ENCODE data around the gene WIPI1.
"Not testable (repeated sequence)": the region's sequence is repeated elsewhere in the genome, so short reads cannot be mapped to it uniquely, and the experiment has no call there.

Gene WIPI1

DNA sequence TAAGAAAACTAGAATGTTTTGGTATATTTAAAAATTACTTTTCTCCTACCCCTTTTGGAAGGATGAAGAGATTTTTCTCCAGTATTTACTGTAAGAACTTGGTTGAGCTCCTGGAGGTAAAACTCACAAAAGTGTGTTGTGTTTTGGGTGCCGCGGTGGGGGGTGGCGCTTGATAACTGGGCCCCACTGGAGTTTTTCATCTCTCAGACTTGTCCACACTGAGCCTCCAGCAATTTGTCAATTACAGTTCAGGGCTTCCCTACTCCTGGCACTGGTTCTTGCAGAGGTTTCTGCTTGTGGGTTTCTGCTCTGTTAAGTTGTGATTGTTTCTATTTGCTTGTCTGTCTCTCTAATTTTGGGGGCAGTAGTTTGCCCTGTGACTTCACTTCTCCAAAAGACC, 40.0 kb downstream of the WIPI1 start:
- H3K9ac ChIP-seq (ENCODE audit: low read length): no peak overlapping the region
- H3K27ac ChIP-seq (ENCODE audit: low read length): no peak overlapping the region
- no peaks in the 10 kb centered on the region for H3K9me3 ChIP-seq (ENCODE audit: insufficient read depth, low read length)

DNA sequence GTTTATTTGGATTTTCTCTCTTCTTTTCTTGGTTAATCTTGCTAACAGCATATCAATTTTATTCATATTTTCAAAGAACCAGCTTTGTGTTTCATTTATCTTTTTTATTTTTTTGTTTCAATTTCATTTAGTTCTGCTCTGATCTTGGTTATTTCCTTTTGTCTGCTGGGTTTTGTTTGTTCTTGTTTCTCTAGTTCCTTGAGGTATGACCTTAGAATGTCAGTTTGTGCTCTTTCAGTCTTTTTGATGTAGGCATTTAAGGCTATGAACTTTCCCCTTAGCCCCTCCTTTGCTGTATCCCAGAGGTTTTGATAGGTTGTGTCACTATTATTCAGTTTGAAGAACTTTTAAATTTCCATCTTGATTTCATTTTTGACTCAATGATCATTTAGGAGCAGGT, 42.4 kb downstream of the WIPI1 start:
- H3K4me1 ChIP-seq (ENCODE audit: low read length); H2AFZ ChIP-seq (ENCODE audit: low read depth, low read length); H4K20me1 ChIP-seq (ENCODE audit: insufficient read depth, low read length); H3K36me3 ChIP-seq (replicated peaks; ENCODE audit: low read depth, low read length); H3K27me3 ChIP-seq (ENCODE audit: low read depth, low read length); H3K27ac ChIP-seq (ENCODE audit: low read length); H3K9me3 ChIP-seq (ENCODE audit: insufficient read depth, low read length); H3K79me2 ChIP-seq (ENCODE audit: low read length); H3K9ac ChIP-seq (ENCODE audit: low read length); H3K4me2 ChIP-seq (ENCODE audit: low read length); H3K4me3 ChIP-seq (ENCODE audit: low read length): not testable (repeated sequence)

More for the DNA sequence above, 40.0 kb downstream of the WIPI1 start:
- Histone ChIP-seq H3K4me3 (ENCODE audit: low read length) (no peak overlapping the region), H3K4me1 (ENCODE audit: low read length) (no peaks in the 10 kb centered on the region; the same call in 1 of the 2 replicates), H3K79me2 (ENCODE audit: low read length) (no peaks in the 10 kb centered on the region), H4K20me1 (ENCODE audit: insufficient read depth, low read length) (no peaks in the 10 kb centered on the region), H3K36me3 (replicated peaks; ENCODE audit: low read depth, low read length) (no peaks in the 10 kb centered on the region), H3K4me2 (ENCODE audit: low read length) (no peak overlapping the region), H3K27me3 (ENCODE audit: low read depth, low read length) (no peaks in the 10 kb centered on the region), H2AFZ (ENCODE audit: low read depth, low read length) (no peak overlapping the region)
- TF ChIP-seq, protein P1, sequence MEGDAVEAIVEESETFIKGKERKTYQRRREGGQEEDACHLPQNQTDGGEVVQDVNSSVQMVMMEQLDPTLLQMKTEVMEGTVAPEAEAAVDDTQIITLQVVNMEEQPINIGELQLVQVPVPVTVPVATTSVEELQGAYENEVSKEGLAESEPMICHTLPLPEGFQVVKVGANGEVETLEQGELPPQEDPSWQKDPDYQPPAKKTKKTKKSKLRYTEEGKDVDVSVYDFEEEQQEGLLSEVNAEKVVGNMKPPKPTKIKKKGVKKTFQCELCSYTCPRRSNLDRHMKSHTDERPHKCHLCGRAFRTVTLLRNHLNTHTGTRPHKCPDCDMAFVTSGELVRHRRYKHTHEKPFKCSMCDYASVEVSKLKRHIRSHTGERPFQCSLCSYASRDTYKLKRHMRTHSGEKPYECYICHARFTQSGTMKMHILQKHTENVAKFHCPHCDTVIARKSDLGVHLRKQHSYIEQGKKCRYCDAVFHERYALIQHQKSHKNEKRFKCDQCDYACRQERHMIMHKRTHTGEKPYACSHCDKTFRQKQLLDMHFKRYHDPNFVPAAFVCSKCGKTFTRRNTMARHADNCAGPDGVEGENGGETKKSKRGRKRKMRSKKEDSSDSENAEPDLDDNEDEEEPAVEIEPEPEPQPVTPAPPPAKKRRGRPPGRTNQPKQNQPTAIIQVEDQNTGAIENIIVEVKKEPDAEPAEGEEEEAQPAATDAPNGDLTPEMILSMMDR (IDR thresholded peaks at IDR 0.05; ENCODE audit: low read depth, low read length): no peak
- TF ChIP-seq EZH2phosphoT487 (IDR thresholded peaks at IDR 0.05; ENCODE audit: low read depth): no peak

DNA sequence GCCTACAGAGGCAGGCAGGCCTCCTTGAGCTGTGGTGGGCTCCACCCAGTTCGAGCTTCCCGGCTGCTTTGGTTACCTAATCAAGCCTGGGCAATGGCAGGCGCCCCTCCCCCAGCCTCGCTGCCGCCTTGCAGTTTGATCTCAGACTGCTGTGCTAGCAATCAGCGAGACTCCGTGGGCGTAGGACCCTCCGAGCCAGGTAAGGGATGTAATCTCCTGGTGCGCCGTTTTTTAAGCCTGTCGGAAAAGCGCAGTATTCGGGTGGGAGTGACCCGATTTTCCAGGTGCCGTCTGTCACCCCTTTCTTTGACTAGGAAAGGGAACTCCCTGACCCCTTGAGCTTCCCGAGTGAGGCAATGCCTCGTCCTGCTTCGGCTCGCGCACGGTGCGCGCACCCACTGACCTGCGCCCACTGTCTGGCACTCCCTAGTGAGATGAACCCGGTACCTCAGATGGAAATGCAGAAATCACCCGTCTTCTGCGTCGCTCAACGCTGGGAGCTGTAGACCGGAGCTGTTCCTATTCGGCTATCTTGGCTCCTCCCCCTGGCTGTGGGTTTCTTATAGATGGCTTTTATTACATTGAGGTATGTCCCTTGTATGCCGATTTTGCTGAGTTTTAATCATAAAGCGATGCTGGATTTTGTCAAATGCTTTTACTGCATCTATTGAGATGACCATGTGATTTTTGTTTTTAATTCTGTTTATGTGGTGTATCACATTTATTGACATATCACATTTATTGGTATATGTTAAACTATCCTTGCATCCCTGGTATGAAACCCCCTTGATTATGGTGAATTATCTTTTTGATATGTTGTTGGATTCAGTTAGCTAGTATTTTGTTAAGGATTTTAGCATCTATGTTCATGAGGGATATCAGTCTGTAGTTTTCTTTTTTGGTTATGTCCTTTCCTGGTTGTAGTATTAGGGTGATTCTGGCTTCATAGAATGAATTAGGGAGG, 43.4 kb downstream of the WIPI1 start:
- peak overlapping the region; percentile 59 for H3K4me2 ChIP-seq (ENCODE audit: low read length)
- peak overlapping the region; percentile 62 for H3K4me3 ChIP-seq (ENCODE audit: low read length)
- H3K9me3 ChIP-seq (ENCODE audit: insufficient read depth, low read length); H3K27me3 ChIP-seq (ENCODE audit: low read depth, low read length); H4K20me1 ChIP-seq (ENCODE audit: insufficient read depth, low read length); H3K4me1 ChIP-seq (ENCODE audit: low read length); H2AFZ ChIP-seq (ENCODE audit: low read depth, low read length); H3K9ac ChIP-seq (ENCODE audit: low read length); H3K27ac ChIP-seq (ENCODE audit: low read length); H3K36me3 ChIP-seq (replicated peaks; ENCODE audit: low read depth, low read length); H3K79me2 ChIP-seq (ENCODE audit: low read length): not testable (repeated sequence)

DNA sequence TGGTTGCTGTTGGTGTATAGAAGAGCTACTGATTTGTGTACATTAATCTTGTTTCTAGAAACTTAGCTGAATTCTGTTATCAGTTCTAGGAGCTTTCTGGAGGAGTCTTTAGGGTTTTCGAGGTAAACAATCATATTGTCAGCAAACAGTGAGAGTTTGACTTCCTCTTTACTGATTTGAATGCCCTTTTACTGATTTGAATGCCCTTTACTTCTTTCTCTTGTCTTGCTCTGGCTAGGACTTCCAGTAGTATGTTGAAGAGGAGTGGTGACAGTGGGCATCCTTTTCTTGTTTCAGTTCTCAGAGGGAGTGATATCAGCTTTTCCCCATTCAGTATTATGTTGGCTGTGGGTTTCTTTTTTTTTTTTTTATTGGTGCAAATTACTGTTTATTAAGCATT, 49.6 kb downstream of the WIPI1 start:
- not testable (repeated sequence) for H3K9ac ChIP-seq (ENCODE audit: low read length); H3K4me2 ChIP-seq (ENCODE audit: low read length); H3K27me3 ChIP-seq (ENCODE audit: low read depth, low read length); H3K27ac ChIP-seq (ENCODE audit: low read length); H3K4me3 ChIP-seq (ENCODE audit: low read length); H3K4me1 ChIP-seq (ENCODE audit: low read length); H3K9me3 ChIP-seq (ENCODE audit: insufficient read depth, low read length); H4K20me1 ChIP-seq (ENCODE audit: insufficient read depth, low read length); H2AFZ ChIP-seq (ENCODE audit: low read depth, low read length); H3K79me2 ChIP-seq (ENCODE audit: low read length); H3K36me3 ChIP-seq (replicated peaks; ENCODE audit: low read depth, low read length)

DNA sequence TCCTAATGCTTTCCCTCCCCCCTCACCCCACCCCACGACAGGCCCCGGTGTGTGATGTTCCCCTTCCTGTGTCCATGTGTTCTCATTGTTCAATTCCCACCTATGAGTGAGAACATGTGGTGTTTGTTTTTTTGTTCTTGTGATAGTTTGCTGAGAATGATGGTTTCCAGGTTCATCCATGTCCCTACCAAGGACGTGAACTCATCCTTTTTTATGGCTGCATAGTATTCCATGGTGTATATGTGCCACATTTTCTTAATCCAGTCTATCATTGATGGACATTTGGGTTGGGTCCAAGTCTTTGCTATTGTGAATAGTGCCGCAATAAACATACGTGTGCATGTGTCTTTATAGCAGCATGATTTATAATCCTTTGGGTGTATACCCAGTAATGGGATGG, 53.5 kb downstream of the WIPI1 start:
- H3K27me3 ChIP-seq (ENCODE audit: low read depth, low read length); H4K20me1 ChIP-seq (ENCODE audit: insufficient read depth, low read length); H3K9me3 ChIP-seq (ENCODE audit: insufficient read depth, low read length); H3K79me2 ChIP-seq (ENCODE audit: low read length); H3K4me3 ChIP-seq (ENCODE audit: low read length); H2AFZ ChIP-seq (ENCODE audit: low read depth, low read length); H3K9ac ChIP-seq (ENCODE audit: low read length); H3K36me3 ChIP-seq (replicated peaks; ENCODE audit: low read depth, low read length); H3K4me2 ChIP-seq (ENCODE audit: low read length); H3K27ac ChIP-seq (ENCODE audit: low read length): not testable (repeated sequence)
- H3K4me1 ChIP-seq (ENCODE audit: low read length): peaks cover 15% of the 10 kb centered on the region

DNA sequence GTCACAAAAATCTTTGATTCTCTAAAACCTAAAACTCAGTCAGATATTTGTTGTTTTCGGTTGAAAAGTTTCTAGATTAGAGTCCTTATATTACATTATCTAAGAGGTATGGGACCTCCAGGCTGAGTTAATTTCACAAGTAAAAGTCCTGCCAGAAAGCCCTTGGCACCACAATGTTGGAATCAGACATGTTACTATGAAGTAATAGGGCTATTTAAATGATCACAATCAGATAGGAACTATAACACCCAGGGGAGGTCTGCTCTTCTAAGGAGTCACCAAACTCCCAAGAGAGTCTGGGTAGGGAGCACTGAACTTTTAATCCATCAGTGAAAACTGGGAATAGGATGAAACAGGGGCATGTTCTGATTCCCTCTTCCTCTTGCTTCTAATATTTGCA, 54.2 kb downstream of the WIPI1 start:
- H4K20me1 ChIP-seq (ENCODE audit: insufficient read depth, low read length): no peaks in the 10 kb centered on the region
- no peak overlapping the region for H2AFZ ChIP-seq (ENCODE audit: low read depth, low read length)
- no peak overlapping the region for H3K4me2 ChIP-seq (ENCODE audit: low read length)
- H3K27ac ChIP-seq (ENCODE audit: low read length): no peak overlapping the region
- TF ChIP-seq EZH2phosphoT487 (IDR thresholded peaks at IDR 0.05; ENCODE audit: low read depth): no peak
- TF ChIP-seq, protein P1 (IDR thresholded peaks at IDR 0.05; ENCODE audit: low read depth, low read length): no peak
- peaks cover 22% of the 10 kb centered on the region for H3K4me1 ChIP-seq (ENCODE audit: low read length)
- no peaks in the 10 kb centered on the region for H3K36me3 ChIP-seq (replicated peaks; ENCODE audit: low read depth, low read length)
- H3K27me3 ChIP-seq (ENCODE audit: low read depth, low read length): peaks cover 9% of the 10 kb centered on the region
- H3K79me2 ChIP-seq (ENCODE audit: low read length): no peaks in the 10 kb centered on the region
- no peak overlapping the region for H3K4me3 ChIP-seq (ENCODE audit: low read length)
- H3K9me3 ChIP-seq (ENCODE audit: insufficient read depth, low read length): no peaks in the 10 kb centered on the region
- no peak overlapping the region for H3K9ac ChIP-seq (ENCODE audit: low read length)

Measured in OCI-LY3 (cell line).